GM12875 (cell line): ENCODE results near the gene SLC17A3.

Source experiments
- H3K4me3 ChIP-seq: one replicate; pipeline ENCODE4 v1.5.1; 2011; ENCODE audit warnings: low read depth, low read length, control low read depth
- TF ChIP-seq, protein P1 (sequence below): IDR thresholded peaks from 2 replicates; pipeline ENCODE4 v1.5.1; 2011; ENCODE audit warnings: low read depth, mild to moderate bottlenecking, control low read depth, inconsistent platforms, low read length, moderate library complexity, borderline replicate concordance; ENCODE audit not compliant: insufficient read depth

The SLC17A3 gene

DNA sequence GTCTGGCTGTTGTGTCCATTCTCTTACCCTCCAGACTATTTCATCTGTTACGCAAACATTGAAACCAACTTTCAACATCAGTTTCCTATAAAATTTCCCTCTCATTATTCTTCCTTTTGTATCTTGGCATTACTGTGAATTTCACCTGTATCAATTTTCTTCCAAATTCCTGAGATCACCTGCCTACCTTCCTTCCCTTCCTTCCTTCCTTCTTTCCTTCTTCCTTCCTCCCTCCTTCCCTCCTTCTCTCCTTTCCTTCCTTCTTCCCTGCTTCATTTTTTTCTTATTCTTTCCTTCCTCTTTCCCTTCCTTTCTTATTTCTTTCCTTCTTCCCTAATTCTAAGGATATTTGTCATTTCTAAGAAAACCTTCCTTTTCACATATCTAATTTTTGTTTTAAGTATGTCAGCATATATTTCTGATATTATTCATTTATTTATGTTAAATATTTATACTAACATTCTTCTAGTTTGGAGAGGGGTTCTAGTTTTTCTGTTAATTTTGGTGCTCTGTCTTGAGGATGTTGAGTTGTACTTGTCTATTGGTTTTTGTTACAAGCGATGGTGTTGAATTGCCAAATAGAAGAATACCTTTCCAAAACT, 4.8 kb upstream of the SLC17A3 start:
- TF ChIP-seq, protein P1, sequence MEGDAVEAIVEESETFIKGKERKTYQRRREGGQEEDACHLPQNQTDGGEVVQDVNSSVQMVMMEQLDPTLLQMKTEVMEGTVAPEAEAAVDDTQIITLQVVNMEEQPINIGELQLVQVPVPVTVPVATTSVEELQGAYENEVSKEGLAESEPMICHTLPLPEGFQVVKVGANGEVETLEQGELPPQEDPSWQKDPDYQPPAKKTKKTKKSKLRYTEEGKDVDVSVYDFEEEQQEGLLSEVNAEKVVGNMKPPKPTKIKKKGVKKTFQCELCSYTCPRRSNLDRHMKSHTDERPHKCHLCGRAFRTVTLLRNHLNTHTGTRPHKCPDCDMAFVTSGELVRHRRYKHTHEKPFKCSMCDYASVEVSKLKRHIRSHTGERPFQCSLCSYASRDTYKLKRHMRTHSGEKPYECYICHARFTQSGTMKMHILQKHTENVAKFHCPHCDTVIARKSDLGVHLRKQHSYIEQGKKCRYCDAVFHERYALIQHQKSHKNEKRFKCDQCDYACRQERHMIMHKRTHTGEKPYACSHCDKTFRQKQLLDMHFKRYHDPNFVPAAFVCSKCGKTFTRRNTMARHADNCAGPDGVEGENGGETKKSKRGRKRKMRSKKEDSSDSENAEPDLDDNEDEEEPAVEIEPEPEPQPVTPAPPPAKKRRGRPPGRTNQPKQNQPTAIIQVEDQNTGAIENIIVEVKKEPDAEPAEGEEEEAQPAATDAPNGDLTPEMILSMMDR, result no peak
- H3K4me3 ChIP-seq, result no peak overlapping the region

DNA sequence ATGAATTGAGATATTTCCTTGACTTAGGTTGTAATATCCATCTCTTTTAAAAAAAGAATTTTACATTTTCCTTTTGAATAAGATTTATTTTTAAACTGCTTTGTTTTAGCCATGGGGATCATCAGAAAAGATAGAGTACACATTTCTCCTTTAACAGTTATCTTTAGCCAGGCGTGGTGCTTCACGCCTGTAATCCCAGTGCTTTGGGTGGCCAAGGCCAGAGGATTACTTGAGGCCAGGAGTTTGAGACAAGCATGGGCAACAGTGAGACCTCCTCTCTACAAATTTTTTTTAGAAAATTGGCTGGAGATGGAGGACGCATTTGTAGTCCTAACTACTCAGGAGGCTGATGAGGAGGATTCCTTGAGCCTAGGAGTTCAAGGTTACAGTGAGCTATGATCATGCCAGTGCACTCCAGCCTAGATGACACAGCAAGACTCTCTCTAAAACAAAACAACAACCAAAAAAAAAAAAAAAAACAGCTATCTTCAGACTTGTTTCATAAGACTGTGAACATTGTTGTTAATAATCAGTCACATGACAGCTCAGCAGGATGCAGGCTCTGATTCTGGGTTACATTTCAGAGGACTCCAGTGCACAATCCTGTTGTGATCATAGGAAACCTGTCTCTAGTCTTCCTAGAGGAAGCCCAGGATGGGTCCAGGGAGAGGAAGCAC, 2.0 kb upstream of the SLC17A3 start:
- H3K4me3 ChIP-seq, result no peak overlapping the region
- TF ChIP-seq, protein P1, result no peak

DNA sequence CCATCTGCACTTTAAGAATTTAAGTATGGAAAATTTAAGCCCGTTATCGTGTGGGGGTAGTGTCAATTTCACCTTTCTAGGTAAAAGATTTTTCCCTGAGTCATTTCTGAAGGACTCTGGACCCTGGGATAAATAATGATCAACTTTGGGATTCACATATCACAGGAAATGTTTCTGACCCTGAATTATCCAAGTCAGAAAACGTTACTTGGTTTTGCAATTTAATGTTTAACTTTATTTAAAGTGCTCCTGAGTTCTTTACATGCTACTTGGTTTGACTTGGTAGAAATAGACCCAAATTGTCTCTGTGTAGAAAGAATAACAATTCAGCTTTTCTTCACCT, 1.5 kb upstream of the SLC17A3 start:
- H3K4me3 ChIP-seq, result no peak overlapping the region
- TF ChIP-seq, protein P1, result no peak

DNA sequence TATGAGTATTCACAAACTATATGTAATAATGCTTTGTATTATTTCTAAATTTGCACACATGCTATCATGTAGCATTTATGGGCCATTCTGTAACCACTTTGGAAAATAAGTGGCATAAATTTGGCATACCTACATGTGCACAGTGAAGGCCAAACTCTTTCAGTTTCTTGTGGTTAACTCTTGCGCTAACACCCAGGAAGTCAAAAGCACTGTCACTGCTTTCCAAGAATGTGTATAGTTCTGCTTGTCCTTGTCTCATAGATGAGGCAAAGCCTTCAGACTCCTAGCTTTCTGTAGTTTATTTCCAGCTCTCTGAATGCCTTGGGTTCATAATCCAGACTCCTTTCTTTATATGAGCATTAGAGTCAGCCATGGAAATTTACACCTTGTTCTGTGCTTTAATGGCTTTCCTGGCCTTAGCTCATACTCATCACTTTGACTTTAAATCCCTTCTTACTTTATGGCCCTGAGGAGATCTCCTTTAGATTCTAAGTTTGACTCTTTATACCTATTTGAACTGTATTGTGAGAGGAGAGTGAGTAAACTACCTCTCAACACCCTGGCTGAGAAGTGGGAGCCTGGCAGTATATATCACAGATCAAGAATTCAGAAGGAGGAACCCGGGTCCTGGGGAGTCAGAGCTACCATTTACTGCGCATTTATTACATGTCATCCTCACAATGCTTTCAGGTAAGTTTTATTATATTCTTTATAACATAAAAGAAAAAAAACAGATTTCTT, 949 bp upstream of the SLC17A3 start:
- TF ChIP-seq, protein P1, result no peak
- H3K4me3 ChIP-seq, result no peak overlapping the region

DNA sequence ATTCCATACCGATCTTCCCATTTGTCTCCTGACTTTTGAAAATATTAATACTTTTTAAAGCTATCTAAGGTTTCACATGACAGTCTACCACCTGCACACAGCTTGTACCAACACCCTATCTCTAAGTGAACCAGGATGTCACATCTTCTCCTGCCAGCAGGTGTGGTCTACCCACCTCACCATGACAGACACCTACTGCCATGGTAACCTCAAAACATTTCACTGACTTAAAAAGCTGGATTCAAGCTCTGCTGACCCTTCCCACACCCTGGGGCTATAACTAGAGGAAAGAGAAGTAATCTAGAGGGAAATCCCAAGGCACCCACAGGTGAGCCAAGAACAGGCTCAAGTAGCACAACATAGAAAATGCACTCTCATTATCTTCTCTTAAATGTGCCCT, 1.2 kb downstream of the SLC17A3 start:
- no peak overlapping the region for H3K4me3 ChIP-seq
- TF ChIP-seq, protein P1, result no peak

DNA sequence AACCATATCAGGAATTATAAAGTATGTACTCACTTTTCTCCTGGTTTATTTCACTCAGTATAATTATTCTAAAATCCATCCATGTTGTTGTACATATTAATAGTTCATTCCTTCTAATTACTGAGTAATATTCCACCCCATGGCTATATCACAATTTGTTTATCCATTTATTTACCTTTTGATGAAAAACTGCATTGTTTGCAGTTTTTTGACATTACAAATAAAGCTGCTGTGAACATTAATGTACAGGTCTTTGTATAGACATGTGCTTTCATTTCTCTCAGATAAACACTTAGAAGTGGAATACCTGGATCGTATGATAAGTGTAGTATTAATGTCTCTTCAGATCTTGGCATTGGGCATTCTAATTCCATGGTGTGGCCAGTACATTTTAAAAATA, 4.2 kb downstream of the SLC17A3 start:
- no peak overlapping the region for H3K4me3 ChIP-seq
- TF ChIP-seq, protein P1, result no peak

GRCh38 chr6:25868436-25869183, 5.4 kb downstream of the SLC17A3 start:
- TF ChIP-seq, protein P1, result no peak
- no peak overlapping the region for H3K4me3 ChIP-seq
